SJCRH30 (cell line): ENCODE results near the gene FOXL1. TPM values are rescaled to one million over a fixed set of nuclear protein-coding genes. Genes with fewer than 3 reads are reported as not detected.

Experiments
- DNase-seq, 2 experiments: peaks; one replicate each; pipeline ENCODE4 v3.0.0-alpha.2; 2015 to 2020
- H3K27ac ChIP-seq: fragments of 250-450 bp; sonication (Bioruptor Pico); 2 replicates; pipeline ENCODE4 v1.5.1; 2020; ENCODE audit warnings: mild to moderate bottlenecking, moderate library complexity
- H3K27me3 ChIP-seq: fragments of 250-450 bp; sonication (Bioruptor Pico); 2 replicates; pipeline ENCODE4 v1.5.1; 2020; ENCODE audit warnings: mild to moderate bottlenecking, moderate library complexity
- H3K36me3 ChIP-seq: fragments of 250-450 bp; sonication (Bioruptor Pico); 2 replicates; pipeline ENCODE4 v1.5.1; 2020; ENCODE audit warnings: mild to moderate bottlenecking, moderate library complexity
- H3K4me1 ChIP-seq: fragments of 250-450 bp; sonication (Bioruptor Pico); 2 replicates; pipeline ENCODE4 v1.5.1; 2020; ENCODE audit warnings: mild to moderate bottlenecking, moderate library complexity
- H3K4me3 ChIP-seq: fragments of 250-450 bp; sonication (Bioruptor Pico); 2 replicates; pipeline ENCODE4 v1.5.1; 2020; ENCODE audit warnings: mild to moderate bottlenecking, moderate library complexity
- H3K9me3 ChIP-seq: fragments of 250-450 bp; sonication (Bioruptor Pico); replicated peaks from 2 replicates; pipeline ENCODE4 v1.5.1; 2020; ENCODE audit warnings: mild to moderate bottlenecking, moderate library complexity
- total RNA-seq: library from RNA; depleted of rRNA; stranded (reverse); fragments of >200 nt; shearing (Covaris generic); gene quantifications from 2 replicates; pipeline ENCODE4 v1.2.3, GENCODE V29; 2014

The FOXL1 gene
- total RNA-seq, 1 experiment from 2014 or later = 5.5 TPM

DNA sequence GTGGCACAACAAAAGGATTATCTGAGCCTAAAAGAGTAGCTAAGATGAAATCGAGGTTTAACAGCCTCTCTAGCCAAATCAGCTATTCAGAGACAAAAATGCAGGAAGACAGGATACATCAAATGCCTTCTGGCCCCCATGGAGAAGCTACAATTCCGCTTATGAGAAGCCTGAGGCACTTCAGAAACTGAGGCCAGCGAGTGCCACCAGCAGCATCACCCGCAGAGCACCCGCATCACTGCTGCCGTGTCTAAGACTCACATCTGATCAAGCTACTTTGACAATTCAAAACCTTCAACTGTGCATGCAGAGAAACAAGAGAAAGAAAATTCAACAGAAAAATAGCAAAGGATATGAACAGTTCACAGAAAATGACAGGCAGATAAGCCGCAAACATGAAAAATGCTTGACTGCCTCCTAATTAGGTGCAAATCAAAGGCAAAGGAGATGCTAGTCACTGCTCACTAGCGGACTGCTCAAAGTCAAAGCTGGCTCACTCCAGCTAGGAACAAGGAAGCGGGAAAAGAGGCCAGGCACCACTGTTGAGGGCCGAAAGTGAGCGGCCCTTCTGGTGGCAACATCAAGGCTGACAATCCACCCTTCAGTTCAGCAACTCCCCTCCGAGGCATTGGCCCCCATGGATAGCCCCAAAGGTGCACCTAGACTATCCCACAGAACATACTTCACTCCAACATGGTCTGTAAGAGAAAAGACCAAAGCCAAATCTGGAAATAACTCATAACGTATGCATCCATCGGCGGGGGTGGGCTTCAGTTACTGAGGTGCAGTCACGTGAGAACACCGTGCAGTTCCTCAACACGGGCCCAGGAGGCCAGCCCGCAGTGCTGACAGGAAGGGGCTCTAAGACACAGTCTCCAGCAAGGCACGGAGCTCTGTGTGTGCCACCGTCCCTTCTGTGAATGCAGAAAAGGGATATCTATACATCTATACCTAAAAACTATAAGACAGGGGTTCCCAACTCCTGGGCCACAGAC is 35.3 kb upstream of the FOXL1 start:
- Histone ChIP-seq H3K4me1 (no peaks in the 10 kb centered on the region), H3K27ac (no peak overlapping the region), H3K27me3 (no peaks in the 10 kb centered on the region), H3K36me3 (no peaks in the 10 kb centered on the region), H3K9me3 (no peaks in the 10 kb centered on the region), H3K4me3 (no peak overlapping the region)
- DNase-seq = no peak

DNA sequence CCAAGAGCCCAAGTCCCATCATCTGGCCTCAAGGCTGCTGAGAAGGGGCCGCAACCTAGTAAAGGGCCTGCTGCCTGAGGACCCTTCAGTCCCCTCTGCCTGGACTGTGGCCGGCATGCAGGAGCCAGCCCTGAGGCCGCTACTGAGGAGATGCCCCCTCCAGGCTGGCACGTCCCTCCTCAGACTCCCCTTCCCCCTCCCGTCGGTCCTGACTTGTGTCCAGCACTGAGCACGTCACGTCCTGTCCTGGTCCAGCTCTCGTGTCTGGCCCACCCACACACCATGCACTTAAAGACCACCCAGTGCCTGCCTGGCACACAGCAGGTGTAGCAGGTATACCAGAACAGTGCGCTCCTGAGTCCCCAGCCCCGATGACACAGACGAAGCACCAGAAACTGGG is 32.9 kb upstream of the FOXL1 start:
- no peak overlapping the region for H3K27ac ChIP-seq
- H3K36me3 ChIP-seq = no peaks in the 10 kb centered on the region
- DNase-seq = no peak
- no peaks in the 10 kb centered on the region for H3K9me3 ChIP-seq
- H3K4me3 ChIP-seq = no peak overlapping the region
- H3K4me1 ChIP-seq = peaks cover 4% of the 10 kb centered on the region; the same call in 1 of the 2 replicates
- H3K27me3 ChIP-seq = no peaks in the 10 kb centered on the region

DNA sequence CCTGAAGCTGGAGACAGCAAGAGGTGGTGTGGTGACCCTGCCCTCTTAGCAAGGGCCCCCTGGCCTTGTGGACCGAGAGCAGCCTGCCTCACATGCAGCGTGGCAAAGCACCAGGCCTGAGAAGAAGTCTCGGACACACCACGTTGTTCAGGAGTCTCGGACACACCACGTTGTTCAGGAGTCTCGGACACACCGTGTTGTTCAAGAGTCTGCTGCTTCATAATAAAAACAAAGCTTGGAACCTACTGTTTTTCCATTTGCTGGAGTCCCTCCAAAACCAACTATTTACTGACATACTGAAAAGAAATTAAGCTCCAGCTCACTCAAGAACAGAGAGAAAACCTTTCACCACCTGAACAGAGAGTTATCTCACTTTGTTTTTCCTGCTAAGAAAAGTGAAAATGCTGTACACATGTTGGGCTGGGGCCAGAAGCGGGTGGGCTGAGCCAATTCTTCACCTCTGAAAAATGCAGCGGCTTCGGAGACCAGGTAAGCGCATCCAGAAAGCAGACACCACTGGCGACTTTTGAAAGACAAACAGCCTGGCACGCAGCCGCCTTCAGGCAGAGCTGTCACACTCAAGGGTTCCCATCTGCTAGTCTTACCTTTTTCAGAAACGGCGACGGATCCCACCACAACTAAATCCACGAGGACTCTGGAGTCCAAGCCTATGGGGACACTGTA is 32.3 kb upstream of the FOXL1 start:
- H3K4me1 ChIP-seq = peaks cover 4% of the 10 kb centered on the region; the same call in 1 of the 2 replicates
- H3K27me3 ChIP-seq = no peaks in the 10 kb centered on the region
- no peaks in the 10 kb centered on the region for H3K9me3 ChIP-seq
- no peak overlapping the region for H3K4me3 ChIP-seq
- no peak for DNase-seq
- H3K27ac ChIP-seq = no peak overlapping the region
- no peaks in the 10 kb centered on the region for H3K36me3 ChIP-seq

DNA sequence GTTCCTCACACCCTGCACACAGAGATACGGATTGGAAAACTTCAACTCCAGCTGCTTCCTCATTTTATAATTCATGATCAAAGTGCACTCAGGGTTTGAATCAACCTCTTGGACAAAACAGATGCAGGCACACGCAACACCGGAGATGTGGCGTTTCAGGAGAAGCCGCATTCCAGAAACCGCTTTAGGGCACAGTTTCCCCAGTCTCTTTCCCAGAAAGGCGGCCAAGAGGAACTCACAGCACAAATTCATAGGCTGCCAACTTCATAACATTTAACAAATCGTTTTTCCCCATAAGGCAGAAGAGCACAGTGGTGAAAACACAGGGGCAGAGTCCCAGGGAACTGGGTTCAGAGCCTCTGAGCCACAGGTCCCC is 31.7 kb upstream of the FOXL1 start:
- Histone ChIP-seq H3K4me1 (peaks cover 4% of the 10 kb centered on the region; the same call in 1 of the 2 replicates), H3K36me3 (no peaks in the 10 kb centered on the region), H3K9me3 (no peaks in the 10 kb centered on the region), H3K27me3 (no peaks in the 10 kb centered on the region), H3K27ac (no peak overlapping the region), H3K4me3 (no peak overlapping the region)
- DNase-seq = no peak

DNA sequence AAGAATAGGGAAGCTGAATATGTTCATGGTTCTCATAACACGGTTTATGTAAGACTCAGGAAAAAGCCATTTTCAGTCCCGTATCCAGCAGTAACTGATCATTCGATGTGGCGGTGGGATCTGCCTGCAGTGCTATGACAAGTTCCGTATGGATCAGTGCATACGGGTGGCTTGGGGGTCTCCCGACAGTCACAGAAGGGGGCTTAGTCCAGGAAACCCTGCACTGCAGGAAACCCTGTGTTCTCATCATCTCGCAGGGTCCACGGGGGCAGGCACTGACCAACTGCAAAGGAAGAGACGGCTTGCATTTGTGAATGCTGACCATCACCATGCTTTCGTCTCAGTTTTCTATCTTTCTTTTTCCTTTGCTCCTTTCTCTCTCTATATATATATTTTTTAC is 31.1 kb upstream of the FOXL1 start:
- H3K27me3 ChIP-seq = no peaks in the 10 kb centered on the region
- H3K36me3 ChIP-seq = no peaks in the 10 kb centered on the region
- DNase-seq = no peak
- H3K4me1 ChIP-seq = peaks cover 4% of the 10 kb centered on the region; the same call in 1 of the 2 replicates
- H3K27ac ChIP-seq = no peak overlapping the region
- H3K4me3 ChIP-seq = no peak overlapping the region
- H3K9me3 ChIP-seq = no peaks in the 10 kb centered on the region

DNA sequence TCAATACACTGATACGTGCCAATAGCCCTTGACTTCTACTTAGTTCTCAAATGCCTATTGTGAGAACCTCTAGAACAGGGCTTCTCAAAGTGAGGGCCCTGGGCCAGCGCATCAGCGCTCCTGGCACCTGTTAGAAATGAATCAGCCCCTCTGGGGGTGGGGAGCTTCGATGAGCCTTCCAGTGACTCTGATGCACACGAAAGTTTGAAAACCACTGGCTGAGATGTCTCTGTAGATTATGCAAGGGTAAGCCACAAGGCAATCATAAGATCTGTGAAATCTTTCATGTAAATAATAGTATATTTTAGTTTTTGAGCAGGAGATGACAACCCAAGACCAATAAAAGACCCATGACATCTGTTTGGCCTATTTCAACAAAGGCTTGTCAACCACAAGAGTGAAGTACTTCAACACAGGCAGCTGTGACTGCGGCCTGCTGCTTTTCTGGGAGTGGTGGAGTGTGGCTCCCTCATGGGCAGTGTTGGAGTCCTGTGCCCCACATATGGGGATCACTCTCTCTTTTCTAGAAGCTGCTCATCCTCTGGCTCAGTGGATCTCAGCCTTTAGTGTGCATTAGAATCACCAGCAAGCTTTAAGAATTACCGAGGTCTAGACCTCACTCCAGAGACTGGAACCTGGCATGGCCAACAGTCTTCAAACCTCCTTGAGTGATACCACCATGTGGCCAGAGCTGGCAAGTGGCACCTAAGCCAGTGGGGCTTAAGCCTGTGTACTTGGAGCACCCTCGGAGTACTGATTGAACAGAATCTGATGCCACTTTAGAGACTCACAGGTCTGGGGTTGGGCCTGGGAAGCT is 29.1 kb upstream of the FOXL1 start:
- Histone ChIP-seq H3K36me3 (no peaks in the 10 kb centered on the region), H3K4me1 (peaks cover 4% of the 10 kb centered on the region; the same call in 1 of the 2 replicates), H3K27me3 (no peaks in the 10 kb centered on the region), H3K4me3 (no peak overlapping the region), H3K27ac (no peak overlapping the region), H3K9me3 (no peaks in the 10 kb centered on the region)
- peak; percentile 38 to 59 for DNase-seq

DNA sequence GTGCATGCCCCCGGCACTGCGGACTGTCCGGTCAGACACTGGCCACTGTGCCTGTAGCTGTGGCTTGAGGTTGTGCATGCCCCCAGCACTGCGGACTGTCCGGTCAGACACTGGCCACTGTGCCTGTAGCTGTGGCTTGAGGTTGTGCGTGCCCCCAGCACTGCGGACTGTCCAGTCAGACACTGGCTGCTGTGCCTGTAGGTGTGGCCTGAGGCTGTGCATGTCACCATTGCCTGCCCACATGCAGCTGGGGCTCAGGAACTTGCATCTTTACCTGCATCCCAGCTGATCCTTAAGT is 28.5 kb upstream of the FOXL1 start:
- H3K27ac ChIP-seq = no peak overlapping the region
- no peaks in the 10 kb centered on the region for H3K36me3 ChIP-seq
- no peak for DNase-seq
- H3K9me3 ChIP-seq = no peaks in the 10 kb centered on the region
- H3K27me3 ChIP-seq = no peaks in the 10 kb centered on the region
- no peak overlapping the region for H3K4me3 ChIP-seq
- H3K4me1 ChIP-seq = peaks cover 4% of the 10 kb centered on the region; the same call in 1 of the 2 replicates

DNA sequence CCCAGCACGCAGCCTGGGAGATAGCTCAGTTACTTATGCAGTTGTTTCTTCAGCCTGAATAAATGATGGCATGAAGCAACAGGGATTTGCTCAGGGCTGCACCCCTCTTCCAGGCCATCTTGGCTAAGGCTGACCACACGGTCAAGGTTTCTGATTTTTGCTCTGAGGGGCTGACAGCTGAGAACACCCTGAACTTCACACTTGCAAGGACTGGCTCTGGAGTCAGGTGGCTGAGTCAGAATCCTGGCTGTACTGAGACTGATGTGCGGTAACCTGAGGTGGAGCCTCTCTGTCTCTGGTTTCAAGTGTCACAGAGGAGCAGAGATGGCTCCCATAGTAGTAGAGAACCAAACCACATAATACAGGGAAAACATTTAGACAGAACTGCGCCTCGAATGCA is 28.1 kb upstream of the FOXL1 start:
- no peak for DNase-seq
- Histone ChIP-seq H3K9me3 (no peaks in the 10 kb centered on the region), H3K4me3 (no peak overlapping the region), H3K36me3 (no peaks in the 10 kb centered on the region), H3K4me1 (peaks cover 4% of the 10 kb centered on the region; the same call in 1 of the 2 replicates), H3K27me3 (no peaks in the 10 kb centered on the region), H3K27ac (no peak overlapping the region)

DNA sequence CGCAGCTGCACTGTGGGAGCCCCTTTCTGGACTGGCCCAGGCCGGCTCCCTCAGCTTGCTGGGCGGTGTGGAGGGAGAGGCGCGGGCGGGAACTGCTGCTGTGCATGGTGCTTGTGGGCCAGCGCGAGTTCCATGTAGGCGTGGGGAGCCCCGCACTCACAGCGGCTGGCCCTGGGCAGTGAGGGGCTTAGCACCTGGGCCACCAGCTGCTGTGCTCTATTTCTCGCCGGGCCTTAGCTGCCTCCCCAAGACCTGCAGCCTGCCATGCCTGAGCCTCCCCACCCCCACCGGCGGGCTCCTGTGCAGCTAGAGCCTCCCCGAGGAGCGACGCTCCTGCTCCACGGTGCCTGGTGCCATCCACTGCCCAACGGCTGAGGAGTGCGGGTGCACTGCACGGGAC is 25.0 kb upstream of the FOXL1 start:
- no peaks in the 10 kb centered on the region for H3K9me3 ChIP-seq
- DNase-seq = no peak
- H3K4me3 ChIP-seq = no peak overlapping the region
- H3K4me1 ChIP-seq = peaks cover 4% of the 10 kb centered on the region; the same call in 1 of the 2 replicates
- H3K27me3 ChIP-seq = no peaks in the 10 kb centered on the region
- no peak overlapping the region for H3K27ac ChIP-seq
- H3K36me3 ChIP-seq = no peaks in the 10 kb centered on the region

DNA sequence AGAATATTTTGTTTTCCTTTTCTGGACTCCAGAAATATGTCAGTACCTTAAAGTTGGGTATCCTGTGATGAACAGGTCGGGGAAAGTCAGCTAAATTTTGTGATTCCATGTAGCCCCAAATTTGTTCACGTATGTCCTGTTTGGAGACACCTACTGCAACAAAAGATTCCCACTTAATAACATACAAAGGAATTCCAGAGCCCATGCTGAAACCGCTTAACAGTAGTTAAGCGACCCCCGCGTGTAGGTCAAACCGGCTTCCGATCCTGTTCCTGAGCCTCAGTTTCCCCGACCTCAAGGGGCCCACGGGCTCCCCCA is 23.8 kb upstream of the FOXL1 start:
- H3K9me3 ChIP-seq = no peaks in the 10 kb centered on the region
- peaks cover 1% of the 10 kb centered on the region; the same call in 1 of the 2 replicates for H3K4me1 ChIP-seq
- H3K4me3 ChIP-seq = peak overlapping the region; percentile 84
- H3K27me3 ChIP-seq = no peaks in the 10 kb centered on the region
- peak overlapping the region; percentile 69 for H3K27ac ChIP-seq
- no peak for DNase-seq
- H3K36me3 ChIP-seq = no peaks in the 10 kb centered on the region

DNA sequence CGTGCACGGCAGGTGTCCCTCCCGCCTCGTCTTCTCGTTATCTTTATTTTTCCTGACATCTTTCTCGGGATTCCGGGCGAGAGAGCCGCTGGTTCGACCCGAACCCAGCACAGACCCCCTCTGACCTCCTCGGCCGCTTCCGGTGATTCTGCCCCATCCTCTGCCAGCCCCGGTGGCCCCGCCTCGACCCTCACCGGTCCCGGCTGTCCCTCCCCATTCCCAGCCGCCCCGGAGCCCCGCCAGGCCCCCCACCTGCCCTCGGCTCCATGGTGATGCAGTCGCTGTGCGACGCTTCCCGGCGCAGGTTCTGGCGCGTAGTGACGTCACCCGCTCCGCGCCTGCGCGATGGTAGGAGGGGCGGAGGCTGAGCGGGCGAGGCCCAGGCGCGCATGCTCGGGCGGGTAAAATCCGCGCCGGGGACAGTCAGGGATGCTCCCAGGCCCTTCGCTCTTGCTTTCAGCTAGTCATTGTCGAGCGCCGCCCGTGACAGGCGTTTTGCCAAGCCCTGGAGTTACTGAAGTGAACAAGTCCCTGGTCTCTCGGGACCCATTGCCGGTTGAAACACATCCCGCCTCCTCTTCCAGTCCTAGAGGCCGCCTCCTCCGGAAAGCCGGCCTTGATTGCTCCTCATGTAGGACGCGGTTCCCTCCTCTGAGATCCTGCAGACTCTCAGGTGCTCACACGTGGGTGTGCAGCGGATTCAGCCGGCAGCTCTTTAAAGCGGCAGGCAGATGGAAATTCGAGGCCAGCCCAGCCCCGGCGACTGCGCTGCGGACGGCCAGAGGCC is 23.2 kb upstream of the FOXL1 start, which contains the start of gene MTHFSD:
Gene MTHFSD (minus strand): TSS at position 319 of the 787 bp plus-strand sequence. CDS start 51 bp downstream, at position 268.
- H3K9me3 ChIP-seq = no peaks in the 10 kb centered on the region
- H3K4me3 ChIP-seq = peak within 1 kb of the TSS; percentile 84
- no peaks in the 10 kb centered on the region for H3K36me3 ChIP-seq
- DNase-seq = peak; percentile 87 to 88
- no peaks in the 10 kb centered on the region; the same call in 1 of the 2 replicates for H3K4me1 ChIP-seq
- H3K27me3 ChIP-seq = no peaks in the 10 kb centered on the region
- peak within 1 kb of the TSS; percentile 69 for H3K27ac ChIP-seq

DNA sequence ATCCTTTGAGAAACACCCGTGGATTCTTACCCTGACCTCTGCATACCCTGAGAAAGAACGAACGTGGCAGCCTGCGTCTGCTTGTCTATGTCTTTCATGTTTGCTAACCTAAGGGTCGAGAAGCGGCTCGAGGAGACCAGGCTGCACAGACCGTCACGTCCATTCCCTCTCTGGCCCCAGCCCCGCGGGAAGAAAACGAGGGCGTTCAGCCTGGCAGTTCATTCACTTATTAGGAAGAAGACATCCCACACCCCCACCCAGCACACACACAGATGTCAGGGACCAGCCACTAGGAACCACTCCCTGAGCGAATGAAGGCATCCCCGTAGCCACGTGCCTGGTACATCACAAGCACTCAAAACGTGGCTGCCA is 22.7 kb upstream of the FOXL1 start:
- Histone ChIP-seq H3K4me1 (no peaks in the 10 kb centered on the region; the same call in 1 of the 2 replicates), H3K27ac (no peak overlapping the region), H3K9me3 (no peaks in the 10 kb centered on the region), H3K4me3 (peak overlapping the region; percentile 84), H3K36me3 (no peaks in the 10 kb centered on the region), H3K27me3 (no peaks in the 10 kb centered on the region)
- DNase-seq = no peak

DNA sequence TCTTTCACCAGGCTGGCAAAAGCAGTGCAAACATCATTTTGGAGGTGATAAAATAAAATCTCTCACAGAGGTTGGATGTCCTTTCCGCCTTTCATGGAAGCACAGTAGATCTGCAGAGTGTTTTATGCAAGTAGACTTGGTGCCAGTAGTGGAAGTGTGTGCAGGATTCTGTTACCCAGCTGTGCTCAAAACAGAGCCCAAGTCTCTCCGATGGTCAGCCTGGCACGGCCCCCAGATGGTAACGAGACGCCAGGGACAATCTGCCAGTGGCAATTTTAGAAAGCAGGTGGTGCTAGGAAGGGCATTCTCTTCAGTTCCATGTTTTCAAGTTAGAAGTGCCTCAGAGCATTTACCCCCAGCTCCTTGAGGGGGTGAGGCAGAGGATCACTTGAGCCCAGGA is 21.8 kb upstream of the FOXL1 start:
- H3K4me1 ChIP-seq = no peaks in the 10 kb centered on the region; the same call in 1 of the 2 replicates
- H3K9me3 ChIP-seq = no peaks in the 10 kb centered on the region
- H3K4me3 ChIP-seq = no peak overlapping the region
- no peak for DNase-seq
- no peak overlapping the region for H3K27ac ChIP-seq
- no peaks in the 10 kb centered on the region for H3K27me3 ChIP-seq
- H3K36me3 ChIP-seq = no peaks in the 10 kb centered on the region

DNA sequence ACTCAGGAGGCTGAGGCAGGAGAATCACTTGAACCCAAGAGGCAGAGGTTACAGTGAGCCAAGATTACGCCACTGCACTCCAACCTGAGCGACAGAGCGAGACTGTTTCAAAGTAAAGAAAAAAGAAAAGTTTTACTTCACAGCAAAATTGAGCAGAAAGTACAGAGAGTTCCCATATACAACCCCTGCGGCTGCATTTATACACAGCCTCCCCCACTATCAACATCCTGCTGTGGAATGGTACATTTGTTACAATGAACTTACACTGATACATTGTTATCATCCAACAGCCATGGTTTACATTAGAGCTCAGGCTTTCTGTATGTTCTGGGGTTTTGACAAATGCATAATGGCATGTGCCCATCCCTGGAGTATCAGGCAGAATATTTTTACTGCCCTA is 20.8 kb upstream of the FOXL1 start:
- Histone ChIP-seq H3K9me3 (no peaks in the 10 kb centered on the region), H3K27me3 (no peaks in the 10 kb centered on the region), H3K4me1 (no peaks in the 10 kb centered on the region; the same call in 1 of the 2 replicates), H3K4me3 (no peak overlapping the region), H3K36me3 (no peaks in the 10 kb centered on the region), H3K27ac (no peak overlapping the region)
- no peak for DNase-seq
